Adrenal gland (tissue), 5 donors: ENCODE results near the gene CEACAM4.
"Not testable (repeated sequence)": the region's sequence is repeated elsewhere in the genome, so short reads cannot be mapped to it uniquely, and the experiment has no call there.

Source experiments
- POLR2A ChIP-seq, 2 donors: fragments of 450-650 bp; IDR thresholded peaks; one replicate each; pipeline ENCODE4 v1.6.1; 2017; ENCODE audit warnings: antibody characterized with exemption in 2 of 2, mild to moderate bottlenecking in 2 of 2, moderate library complexity in 1 of 2
- TF ChIP-seq, protein P1 (sequence below), 6 experiments: fragments of 450-650 bp in 4 of 6; fragments of 200-600 bp in 2 of 6; sonication (generic) in 1 of 6; IDR thresholded peaks; 1 replicate in 5 of 6; 2 replicates in 1 of 6; pipeline versions ENCODE4 v1.5.1 to v1.8.0; 2016 to 2021; ENCODE audit warnings: antibody characterized with exemption in 6 of 6, mild to moderate bottlenecking in 2 of 6, moderate library complexity in 1 of 6
- donor health status: DM: no; HTN: no; CAD: no.

DNA sequence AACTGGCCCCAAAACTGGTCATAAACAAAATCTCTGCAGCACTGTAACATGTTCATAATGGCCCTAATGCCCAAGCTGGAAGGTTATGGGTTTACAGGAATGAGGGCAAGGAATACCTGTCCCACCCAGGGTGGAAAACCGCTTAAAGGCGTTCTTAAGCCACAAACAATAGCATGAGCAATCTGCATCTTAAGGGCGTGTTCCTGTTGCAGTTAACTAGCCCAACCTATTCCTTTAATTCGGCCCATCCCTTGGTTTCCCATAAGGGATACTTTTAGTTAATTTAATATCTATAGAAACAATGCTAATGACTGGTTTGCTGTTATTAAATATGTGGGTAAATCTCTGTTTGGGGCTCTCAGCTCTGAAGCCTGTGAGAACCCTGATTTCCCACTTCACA lies 45.8 kb downstream of the CEACAM4 start:
- TF ChIP-seq, protein P1, sequence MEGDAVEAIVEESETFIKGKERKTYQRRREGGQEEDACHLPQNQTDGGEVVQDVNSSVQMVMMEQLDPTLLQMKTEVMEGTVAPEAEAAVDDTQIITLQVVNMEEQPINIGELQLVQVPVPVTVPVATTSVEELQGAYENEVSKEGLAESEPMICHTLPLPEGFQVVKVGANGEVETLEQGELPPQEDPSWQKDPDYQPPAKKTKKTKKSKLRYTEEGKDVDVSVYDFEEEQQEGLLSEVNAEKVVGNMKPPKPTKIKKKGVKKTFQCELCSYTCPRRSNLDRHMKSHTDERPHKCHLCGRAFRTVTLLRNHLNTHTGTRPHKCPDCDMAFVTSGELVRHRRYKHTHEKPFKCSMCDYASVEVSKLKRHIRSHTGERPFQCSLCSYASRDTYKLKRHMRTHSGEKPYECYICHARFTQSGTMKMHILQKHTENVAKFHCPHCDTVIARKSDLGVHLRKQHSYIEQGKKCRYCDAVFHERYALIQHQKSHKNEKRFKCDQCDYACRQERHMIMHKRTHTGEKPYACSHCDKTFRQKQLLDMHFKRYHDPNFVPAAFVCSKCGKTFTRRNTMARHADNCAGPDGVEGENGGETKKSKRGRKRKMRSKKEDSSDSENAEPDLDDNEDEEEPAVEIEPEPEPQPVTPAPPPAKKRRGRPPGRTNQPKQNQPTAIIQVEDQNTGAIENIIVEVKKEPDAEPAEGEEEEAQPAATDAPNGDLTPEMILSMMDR (IDR thresholded peaks at IDR 0.05), result not testable (repeated sequence)
- TF ChIP-seq POLR2A (IDR thresholded peaks at IDR 0.05), result not testable (repeated sequence)
